Glutamatergic neuron (in vitro differentiated cells): ENCODE results near the gene TEKTIP1. TPM values are rescaled to one million over a fixed set of nuclear protein-coding genes. Genes with fewer than 3 reads are reported as not detected.

Experiments
- DNase-seq: peaks from one replicate; pipeline ENCODE4 v3.0.0; 2022
- H3K27ac Mint-ChIP-seq: one replicate; pipeline ENCODE4 v1.8.0; 2020; ENCODE audit warnings: mild to moderate bottlenecking, mixed read lengths, inconsistent platforms; ENCODE audit not compliant: unreplicated experiment
- H3K27me3 Mint-ChIP-seq: one replicate; pipeline ENCODE4 v1.8.0; 2020; ENCODE audit warnings: mild to moderate bottlenecking, moderate library complexity, mixed read lengths, inconsistent platforms; ENCODE audit not compliant: unreplicated experiment
- H3K36me3 Mint-ChIP-seq: one replicate; pipeline ENCODE4 v1.8.0; 2020; ENCODE audit warnings: mild to moderate bottlenecking, mixed read lengths, inconsistent platforms; ENCODE audit not compliant: unreplicated experiment
- H3K4me1 Mint-ChIP-seq: one replicate; pipeline ENCODE4 v1.8.0; 2020; ENCODE audit warnings: mild to moderate bottlenecking, low read depth, mixed read lengths, inconsistent platforms; ENCODE audit not compliant: unreplicated experiment
- H3K4me3 Mint-ChIP-seq: one replicate; pipeline ENCODE4 v1.8.0; 2020; ENCODE audit warnings: mild to moderate bottlenecking, mixed read lengths, inconsistent platforms; ENCODE audit not compliant: unreplicated experiment
- H3K9me3 Mint-ChIP-seq: one replicate; pipeline ENCODE4 v1.8.0; 2020; ENCODE audit warnings: mild to moderate bottlenecking, moderate library complexity, mixed read lengths, inconsistent platforms; ENCODE audit not compliant: unreplicated experiment
- CTCF ChIP-seq: fragments of 200-600 bp; sonication (generic); IDR thresholded peaks from one replicate; pipeline ENCODE4 v1.5.0; 2021; ENCODE audit not compliant: partially characterized antibody, unreplicated experiment
- total RNA-seq: library from RNA; stranded (reverse); fragmentation: NEBNext Ultra II Directional; extraction: Animal tissue kit (Norgen Biotek cat#: 25700); gene quantifications from one replicate; pipeline ENCODE4 v1.2.1, GENCODE V29; 2021; ENCODE audit not compliant: unreplicated experiment

TEKTIP1 gene
- total RNA-seq, 1 donor from 2014 or later, result 2.5 TPM

GRCh38 chr19:3532154-3532786 lies 6.7 kb upstream of the TEKTIP1 start:
- Mint-ChIP-seq H3K27me3 (peaks cover 8% of the 10 kb centered on the region), H3K27ac (no peak overlapping the region), H3K4me3 (no peak overlapping the region), H3K9me3 (peaks cover 10% of the 10 kb centered on the region), H3K36me3 (peaks cover 9% of the 10 kb centered on the region), H3K4me1 (peaks cover 10% of the 10 kb centered on the region)
- no peak for TF ChIP-seq CTCF
- no peak for DNase-seq

- no peak overlapping the region for H3K27ac Mint-ChIP-seq
- H3K9me3 Mint-ChIP-seq, result peaks cover 13% of the 10 kb centered on the region
- no peak overlapping the region for H3K4me3 Mint-ChIP-seq
- no peak for TF ChIP-seq CTCF
- peaks cover 10% of the 10 kb centered on the region for H3K4me1 Mint-ChIP-seq
- H3K27me3 Mint-ChIP-seq, result peaks cover 8% of the 10 kb centered on the region
- DNase-seq, result no peak
- H3K36me3 Mint-ChIP-seq, result peaks cover 9% of the 10 kb centered on the region
Observed at GRCh38 chr19:3533033-3533432, 5.9 kb upstream of the TEKTIP1 start.

GRCh38 chr19:3533563-3534216 lies 5.3 kb upstream of the TEKTIP1 start:
- H3K9me3 Mint-ChIP-seq, result peaks cover 16% of the 10 kb centered on the region
- H3K27ac Mint-ChIP-seq, result no peak overlapping the region
- peaks cover 9% of the 10 kb centered on the region for H3K36me3 Mint-ChIP-seq
- no peak overlapping the region for H3K4me3 Mint-ChIP-seq
- DNase-seq, result no peak
- TF ChIP-seq CTCF, result no peak
- H3K4me1 Mint-ChIP-seq, result peaks cover 13% of the 10 kb centered on the region
- H3K27me3 Mint-ChIP-seq, result peaks cover 12% of the 10 kb centered on the region

GRCh38 chr19:3534375-3535234 lies 4.4 kb upstream of the TEKTIP1 start:
- H3K36me3 Mint-ChIP-seq, result peaks cover 9% of the 10 kb centered on the region
- H3K27me3 Mint-ChIP-seq, result peaks cover 12% of the 10 kb centered on the region
- peaks cover 18% of the 10 kb centered on the region for H3K9me3 Mint-ChIP-seq
- H3K4me3 Mint-ChIP-seq, result peak overlapping the region; percentile 59
- no peak for TF ChIP-seq CTCF
- H3K4me1 Mint-ChIP-seq, result peaks cover 13% of the 10 kb centered on the region
- peak overlapping the region; percentile 94 for H3K27ac Mint-ChIP-seq
- peak; percentile 51 for DNase-seq
